H1 (cell line): ENCODE measurements around the gene ARMC5. TPM values are rescaled to one million over a fixed set of nuclear protein-coding genes. Genes with fewer than 3 reads are reported as not detected.

ENCODE experiments used
- CTCF ChIA-PET: fragments of 300-600 bp; sonication (Branson Sonifier 250); formaldehyde crosslinking; loops from one replicate; lab custom pipeline; 2021; ENCODE audit not compliant: partially characterized antibody; lab: Charles Lee
- POLR2A ChIA-PET: fragments of 300-600 bp; sonication (Branson Sonifier 250); formaldehyde crosslinking; loops from one replicate; lab custom pipeline; 2021; ENCODE audit warnings: inconsistent platforms; ENCODE audit not compliant: partially characterized antibody; lab: Charles Lee
- DNase-seq, 2 experiments: peaks; one replicate each; pipeline versions ENCODE4 v3.0.0 to v3.0.0-alpha.2; 2010 to 2022; ENCODE audit warnings: low spot score in 2 of 2, low read depth in 1 of 2, mixed read lengths in 1 of 2
- FAIRE-seq: peaks from 2 replicates; lab custom pipeline; 2011; peaks lifted over from hg19 to GRCh38; lab: Jason Lieb, UNC
- H2AFZ ChIP-seq: 2 replicates; pipeline ENCODE4 v1.8.1; 2012; ENCODE audit warnings: low read length, inconsistent platforms
- H2AK5ac ChIP-seq: 2 replicates; pipeline ENCODE4 v1.6.1; 2013; ENCODE audit warnings: low read depth, low read length
- H2BK120ac ChIP-seq: replicated peaks from 2 replicates; pipeline ENCODE3; 2013; ENCODE audit warnings: low read depth, low read length, inconsistent platforms
- H2BK12ac ChIP-seq: 2 replicates; pipeline ENCODE4 v1.6.1; 2013; ENCODE audit warnings: low read depth, low read length
- H2BK15ac ChIP-seq: 2 replicates; pipeline ENCODE4 v1.6.1; 2013; ENCODE audit warnings: low read length
- H2BK20ac ChIP-seq: 2 replicates; pipeline ENCODE4 v1.6.1; 2013; ENCODE audit warnings: low read length
- H2BK5ac ChIP-seq: 2 replicates; pipeline ENCODE4 v1.6.1; 2013; ENCODE audit warnings: low read depth, low read length
- H3K14ac ChIP-seq: 2 replicates; pipeline ENCODE4 v1.6.1; 2013; ENCODE audit warnings: inconsistent platforms; ENCODE audit not compliant: insufficient read length
- H3K18ac ChIP-seq: 2 replicates; pipeline ENCODE4 v1.6.1; 2013; ENCODE audit warnings: low read length; ENCODE audit errors: extremely low read depth
- H3K23ac ChIP-seq: 2 replicates; pipeline ENCODE4 v1.6.1; 2013; ENCODE audit warnings: inconsistent platforms; ENCODE audit not compliant: insufficient read length
- H3K23me2 ChIP-seq: 2 replicates; pipeline ENCODE4 v1.6.1; 2013; ENCODE audit warnings: low read depth, low read length
- H3K27ac ChIP-seq: 2 replicates; pipeline ENCODE4 v1.6.1; 2011; ENCODE audit warnings: low read depth, low read length, inconsistent platforms
- H3K27me3 ChIP-seq, 4 experiments: replicated peaks in 1 of 4; 1 replicate in 1 of 4; 2 replicates in 3 of 4; pipeline versions ENCODE4 v1.6.1 to v1.8.1; 2011 to 2013; ENCODE audit warnings: low read length in 3 of 4, mild to moderate bottlenecking in 3 of 4, inconsistent platforms in 2 of 4, mixed read lengths in 2 of 4, moderate library complexity in 1 of 4; ENCODE audit not compliant: control insufficient read depth in 3 of 4, insufficient read depth in 3 of 4; ENCODE audit errors: extremely low read depth in 1 of 4
- H3K36me3 ChIP-seq, 4 experiments: 2 replicates each; pipeline versions ENCODE4 v1.6.1 to v1.8.1; 2011 to 2013; ENCODE audit warnings: mild to moderate bottlenecking in 4 of 4, low read length in 3 of 4, moderate library complexity in 2 of 4, control low read depth in 1 of 4, inconsistent platforms in 1 of 4; ENCODE audit not compliant: insufficient read depth in 4 of 4, control insufficient read depth in 2 of 4
- H3K4ac ChIP-seq: replicated peaks from 2 replicates; pipeline ENCODE3; 2013; ENCODE audit warnings: low read length, low read depth, mixed read lengths, inconsistent platforms; ENCODE audit not compliant: insufficient read length
- H3K4me1 ChIP-seq, 4 experiments: replicated peaks in 1 of 4; 1 replicate in 1 of 4; 2 replicates in 3 of 4; pipeline versions ENCODE4 v1.6.1 to v1.8.1; 2011 to 2013; ENCODE audit warnings: low read length in 3 of 4, inconsistent platforms in 2 of 4, mixed read lengths in 1 of 4; ENCODE audit not compliant: insufficient read depth in 4 of 4, control insufficient read depth in 3 of 4
- H3K4me2 ChIP-seq, 2 experiments: 2 replicates each; pipeline versions ENCODE4 v1.6.1 to v1.8.1; 2011 to 2013; ENCODE audit warnings: low read depth in 2 of 2, low read length in 2 of 2, control low read depth in 1 of 2, inconsistent platforms in 1 of 2, mild to moderate bottlenecking in 1 of 2; ENCODE audit not compliant: insufficient read depth in 1 of 2
- H3K4me3 ChIP-seq, 4 experiments: fragments of 200-600, 300-600 bp in 1 of 4; sonication (generic), shearing (Covaris generic), sonication (Bioruptor Twin) in 1 of 4; 2 replicates each; pipeline versions ENCODE4 v1.5.1 to v1.8.1; 2011 to 2016; ENCODE audit warnings: low read length in 4 of 4, low read depth in 3 of 4, control low read depth in 2 of 4, inconsistent platforms in 2 of 4, mild to moderate bottlenecking in 2 of 4, mixed read lengths in 1 of 4, moderate library complexity in 1 of 4; ENCODE audit not compliant: insufficient read depth in 2 of 4; ENCODE audit errors: extremely low read depth in 1 of 4
- H3K56ac ChIP-seq: replicated peaks from 2 replicates; pipeline ENCODE3; 2013; ENCODE audit warnings: low read depth, mild to moderate bottlenecking, mixed read lengths, low read length, inconsistent platforms; ENCODE audit not compliant: insufficient read length
- H3K79me1 ChIP-seq: 2 replicates; pipeline ENCODE4 v1.6.1; 2013; ENCODE audit warnings: low read depth, low read length, control low read depth
- H3K79me2 ChIP-seq, 2 experiments: 2 replicates each; pipeline versions ENCODE4 v1.6.1 to v1.8.1; 2012 to 2013; ENCODE audit warnings: low read length in 2 of 2, mild to moderate bottlenecking in 2 of 2, inconsistent platforms in 1 of 2; ENCODE audit not compliant: insufficient read depth in 2 of 2, control insufficient read depth in 1 of 2
- H3K9ac ChIP-seq, 4 experiments: replicated peaks in 1 of 4; 1 replicate in 1 of 4; 2 replicates in 3 of 4; pipeline versions ENCODE4 v1.6.1 to v1.8.1; 2011 to 2013; ENCODE audit warnings: low read depth in 3 of 4, low read length in 3 of 4, control low read depth in 2 of 4, mild to moderate bottlenecking in 2 of 4, moderate library complexity in 2 of 4, inconsistent platforms in 1 of 4; ENCODE audit errors: extremely low read depth in 1 of 4
- H3K9me3 ChIP-seq, 2 experiments: 2 replicates each; pipeline versions ENCODE4 v1.6.1 to v1.8.1; 2012 to 2013; ENCODE audit warnings: mild to moderate bottlenecking in 2 of 2, moderate library complexity in 2 of 2, control low read depth in 1 of 2, inconsistent platforms in 1 of 2, low read depth in 1 of 2, low read length in 1 of 2, mixed read lengths in 1 of 2; ENCODE audit not compliant: insufficient read depth in 2 of 2
- H4K20me1 ChIP-seq, 2 experiments: replicated peaks in 1 of 2; 2 replicates each; pipeline versions ENCODE3 to v1.8.1; 2011 to 2013; ENCODE audit warnings: inconsistent platforms in 2 of 2, low read length in 2 of 2, mild to moderate bottlenecking in 1 of 2; ENCODE audit not compliant: insufficient read depth in 2 of 2, control insufficient read depth in 1 of 2
- H4K5ac ChIP-seq: 2 replicates; pipeline ENCODE4 v1.6.1; 2013; ENCODE audit warnings: low read length, low read depth, mixed read lengths, inconsistent platforms; ENCODE audit not compliant: insufficient read length
- H4K8ac ChIP-seq: 2 replicates; pipeline ENCODE4 v1.8.0; 2013; ENCODE audit warnings: mild to moderate bottlenecking, moderate library complexity, low read length, inconsistent platforms; ENCODE audit not compliant: insufficient read depth; ENCODE audit errors: extremely low read depth
- H4K91ac ChIP-seq: replicated peaks from 2 replicates; pipeline ENCODE3; 2013; ENCODE audit warnings: low read length, mixed read lengths, inconsistent platforms; ENCODE audit not compliant: insufficient read length
- ASH2L ChIP-seq: fragments of 200-600, 300-600 bp; sonication (generic); IDR thresholded peaks from one replicate; pipeline ENCODE4 v1.7.1; 2017; ENCODE audit warnings: low read length
- BCL11A ChIP-seq, 2 experiments: IDR thresholded peaks; one replicate each; pipeline ENCODE4 v1.6.1; 2011; ENCODE audit warnings: low read depth in 2 of 2, low read length in 2 of 2, mild to moderate bottlenecking in 2 of 2
- CBX8 ChIP-seq: fragments of 300-800, 300-1000 bp; sonication (generic); IDR thresholded peaks from 2 replicates; pipeline ENCODE4 v1.7.1; 2016; ENCODE audit warnings: low read depth, low read length, borderline replicate concordance
- CREB1 ChIP-seq: IDR thresholded peaks from 2 replicates; pipeline ENCODE4 v1.6.1; 2012; ENCODE audit warnings: inconsistent platforms
- EP300 ChIP-seq, 2 experiments: IDR thresholded peaks; 1 replicate in 1 of 2; 2 replicates in 1 of 2; pipeline ENCODE4 v1.6.1; 2011 to 2012; ENCODE audit warnings: low read depth in 2 of 2, low read length in 2 of 2, mild to moderate bottlenecking in 2 of 2, borderline replicate concordance in 1 of 2, inconsistent platforms in 1 of 2, moderate library complexity in 1 of 2
- EZH2 ChIP-seq: fragments of 200-600 bp; sonication (generic); IDR thresholded peaks from 2 replicates; pipeline ENCODE4 v1.7.1; 2012; ENCODE audit warnings: low read depth, mild to moderate bottlenecking, moderate library complexity, low read length, inconsistent platforms; ENCODE audit not compliant: severe bottlenecking
- POLR2A ChIP-seq, 2 experiments: IDR thresholded peaks; 1 replicate in 1 of 2; 2 replicates in 1 of 2; pipeline ENCODE4 v1.6.1; 2011; ENCODE audit warnings: low read depth in 2 of 2, low read length in 2 of 2, mild to moderate bottlenecking in 2 of 2; ENCODE audit errors: control extremely low read depth in 1 of 2
- RNF2 ChIP-seq: fragments of 200-900, 300-1000 bp; sonication (generic); IDR thresholded peaks from 2 replicates; pipeline ENCODE4 v1.7.1; 2016; ENCODE audit warnings: borderline replicate concordance, low read depth, mild to moderate bottlenecking, antibody characterized with exemption, low read length; ENCODE audit not compliant: poor library complexity, severe bottlenecking; ENCODE audit errors: missing control alignments
- SP1 ChIP-seq: IDR thresholded peaks from 2 replicates; pipeline ENCODE4 v1.6.1; 2011; ENCODE audit warnings: low read depth, low read length
- SP4 ChIP-seq: IDR thresholded peaks from 2 replicates; pipeline ENCODE4 v1.6.1; 2012; ENCODE audit warnings: low read length, inconsistent platforms
- TAF7 ChIP-seq: optimal IDR thresholded peaks from 2 replicates; pipeline ENCODE3; 2011; ENCODE audit warnings: low read depth, mild to moderate bottlenecking, inconsistent platforms, low read length, moderate library complexity, borderline replicate concordance
- TBP ChIP-seq: IDR thresholded peaks from 2 replicates; pipeline ENCODE4 v1.6.1; 2011; ENCODE audit warnings: low read depth, low read length, improper control_type of control experiment
- USF2 ChIP-seq: IDR thresholded peaks from 2 replicates; pipeline ENCODE4 v1.6.1; 2011; ENCODE audit warnings: low read length, improper control_type of control experiment
- YY1 ChIP-seq: IDR thresholded peaks from 2 replicates; pipeline ENCODE4 v1.6.1; 2011; ENCODE audit warnings: low read depth, mild to moderate bottlenecking, low read length
- WGBS, 2 experiments: shearing (Covaris generic) in 1 of 2; methylation state at CpG; one replicate each; pipeline versions ENCODE4 v1.1.6 to v1.1.7; 2013 to 2015; ENCODE audit warnings: low lambda C conversion rate in 2 of 2, mixed read lengths in 2 of 2, inconsistent platforms in 1 of 2, low coverage in 1 of 2, missing lambda C conversion rate in 1 of 2; ENCODE audit not compliant: insufficient replicate concordance in 2 of 2, insufficient coverage in 1 of 2, insufficient read length in 1 of 2; ENCODE audit errors: extremely low coverage in 1 of 2, missing lambda C conversion rate in 1 of 2; 5-methylcytosine and 5-hydroxymethylcytosine counted together
- polyA plus RNA-seq, 7 experiments: library from polyadenylated mRNA; depleted of rRNA in 3 of 7; stranded (reverse) in 5 of 7; unstranded in 2 of 7; fragments of >200 nt in 5 of 7; fragments of 200-250 nt in 2 of 7; gene quantifications; 1 replicate in 5 of 7; 2 replicates in 1 of 7; 4 replicates in 1 of 7; pipeline versions ENCODE4 v1.2.1 to v1.2.3, GENCODE V29; 2011 to 2013; ENCODE audit warnings: missing spikeins in 2 of 7, mixed read lengths in 2 of 7
- total RNA-seq: library from RNA; stranded (reverse); fragmentation: NEBNext Ultra II Directional; extraction: Animal tissue kit (Norgen Biotek cat#: 25700); gene quantifications from 2 replicates; pipeline ENCODE4 v1.2.1, GENCODE V29; 2021

Gene ARMC5
- total and polyA plus RNA-seq, 2 of the 8 experiments (the other 6 are each of a cell fraction or from before 2014, with no cell fraction given) = 7.8 to 8.7 TPM

GRCh38 chr16:31464781-31465260, 5.5 kb downstream of the ARMC5 start:
- Histone ChIP-seq H2BK120ac (no peak overlapping the region), H3K27ac (no peak overlapping the region; the same call in 1 of the 2 replicates), H2BK20ac (no peak overlapping the region), H2AK5ac (no peak overlapping the region), H2BK15ac (no peak overlapping the region), H2BK12ac (no peak overlapping the region), H3K27me3 (no peaks in the 10 kb centered on the region), H2AFZ (no peak overlapping the region), H4K20me1 (no peaks in the 10 kb centered on the region), H3K23ac (no peak overlapping the region), H4K91ac (no peak overlapping the region), H3K56ac (no peak overlapping the region), H3K9ac (no peak overlapping the region), H4K8ac (no peak overlapping the region; the same call in 1 of the 2 replicates), H3K14ac (no peak overlapping the region), H3K79me1 (no peaks in the 10 kb centered on the region), H3K18ac (no peak overlapping the region), H2BK5ac (no peak overlapping the region), H3K23me2 (0 out of 2 replicates have a peak, but pooled peaks cover 3% of the 10 kb centered on the region), H3K4me1 (no peaks in the 10 kb centered on the region), H3K4ac (no peak overlapping the region), H3K36me3 (peaks cover 0 to 13% (median 1%) of the 10 kb centered on the region in 4 experiments; a peak in 4 of 8 replicates), H3K4me3 (no peak overlapping the region), H4K5ac (no peak overlapping the region), H3K79me2 (no peaks in the 10 kb centered on the region), H3K4me2 (no peak overlapping the region), H3K9me3 (no peaks in the 10 kb centered on the region)
- no peak for FAIRE-seq
- ChIA-PET CTCF (no interaction called here), POLR2A (no interaction called here)
- WGBS, 2 experiments = 89% methylated on average over 17 of the region's 17 CpGs; no CpG with 5 or more reads in 1 of the 2 experiments
- no peak for DNase-seq
- no peak for TF ChIP-seq POLR2A (IDR thresholded peaks at IDR 0.05; ENCODE audit: control extremely low read depth in 1 of 2, low read depth in 2 of 2, low read length in 2 of 2)
- no peak for TF ChIP-seq USF2
- no peak for TF ChIP-seq SP1
- TF ChIP-seq RNF2 = no peak
- TF ChIP-seq EP300 (IDR thresholded peaks at IDR 0.05; ENCODE audit: borderline replicate concordance in 1 of 2, low read depth in 2 of 2, low read length in 2 of 2) = no peak
- TF ChIP-seq CBX8 = no peak
- no peak for TF ChIP-seq BCL11A (IDR thresholded peaks at IDR 0.05; ENCODE audit: low read depth in 2 of 2, low read length in 2 of 2)
- TF ChIP-seq TAF7 = no peak
- TF ChIP-seq ASH2L = no peak
- TF ChIP-seq YY1 = no peak
- TF ChIP-seq SP4 = no peak
- TF ChIP-seq CREB1 = no peak
- TF ChIP-seq TBP = no peak
- TF ChIP-seq EZH2 = no peak
